Testis (tissue), 2 donors: Measurements from ENCODE around the gene LYPD6B.

Source experiments
- POLR2A ChIP-seq: fragments of 450-650 bp; IDR thresholded peaks from one replicate; pipeline ENCODE4 v1.6.1; 2017; ENCODE audit warnings: antibody characterized with exemption, mild to moderate bottlenecking, moderate library complexity
- TF ChIP-seq, protein P1 (sequence below), 3 experiments: fragments of 450-650 bp in 2 of 3; fragments of 200-600 bp in 1 of 3; sonication (generic) in 1 of 3; IDR thresholded peaks; one replicate each; pipeline ENCODE4 v1.5.1; 2016 to 2019; ENCODE audit warnings: antibody characterized with exemption in 3 of 3, mild to moderate bottlenecking in 2 of 3, moderate library complexity in 1 of 3

- TF ChIP-seq, protein P1, sequence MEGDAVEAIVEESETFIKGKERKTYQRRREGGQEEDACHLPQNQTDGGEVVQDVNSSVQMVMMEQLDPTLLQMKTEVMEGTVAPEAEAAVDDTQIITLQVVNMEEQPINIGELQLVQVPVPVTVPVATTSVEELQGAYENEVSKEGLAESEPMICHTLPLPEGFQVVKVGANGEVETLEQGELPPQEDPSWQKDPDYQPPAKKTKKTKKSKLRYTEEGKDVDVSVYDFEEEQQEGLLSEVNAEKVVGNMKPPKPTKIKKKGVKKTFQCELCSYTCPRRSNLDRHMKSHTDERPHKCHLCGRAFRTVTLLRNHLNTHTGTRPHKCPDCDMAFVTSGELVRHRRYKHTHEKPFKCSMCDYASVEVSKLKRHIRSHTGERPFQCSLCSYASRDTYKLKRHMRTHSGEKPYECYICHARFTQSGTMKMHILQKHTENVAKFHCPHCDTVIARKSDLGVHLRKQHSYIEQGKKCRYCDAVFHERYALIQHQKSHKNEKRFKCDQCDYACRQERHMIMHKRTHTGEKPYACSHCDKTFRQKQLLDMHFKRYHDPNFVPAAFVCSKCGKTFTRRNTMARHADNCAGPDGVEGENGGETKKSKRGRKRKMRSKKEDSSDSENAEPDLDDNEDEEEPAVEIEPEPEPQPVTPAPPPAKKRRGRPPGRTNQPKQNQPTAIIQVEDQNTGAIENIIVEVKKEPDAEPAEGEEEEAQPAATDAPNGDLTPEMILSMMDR (IDR thresholded peaks at IDR 0.05), result no peak
- no peak for TF ChIP-seq POLR2A
Measured at GRCh38 chr2:149055751-149056150, 17.3 kb downstream of the LYPD6B start.
